GM19025 (cell line): ENCODE results near the gene AMIGO3.
"Not testable (repeated sequence)": the region's sequence is repeated elsewhere in the genome, so short reads cannot be mapped to it uniquely, and the experiment has no call there.

ENCODE experiments used
- ATAC-seq: cut with Tn5 transposase; IDR thresholded peaks from one replicate; pipeline ENCODE4 v1.9.1; 2021; ENCODE audit warnings: mild to moderate bottlenecking, low read depth, moderate library complexity; ENCODE audit not compliant: unreplicated experiment

AMIGO3 gene

GRCh38 chr3:49689908-49690624, 29.4 kb downstream of the AMIGO3 start:
- ATAC-seq = not testable (repeated sequence)

DNA sequence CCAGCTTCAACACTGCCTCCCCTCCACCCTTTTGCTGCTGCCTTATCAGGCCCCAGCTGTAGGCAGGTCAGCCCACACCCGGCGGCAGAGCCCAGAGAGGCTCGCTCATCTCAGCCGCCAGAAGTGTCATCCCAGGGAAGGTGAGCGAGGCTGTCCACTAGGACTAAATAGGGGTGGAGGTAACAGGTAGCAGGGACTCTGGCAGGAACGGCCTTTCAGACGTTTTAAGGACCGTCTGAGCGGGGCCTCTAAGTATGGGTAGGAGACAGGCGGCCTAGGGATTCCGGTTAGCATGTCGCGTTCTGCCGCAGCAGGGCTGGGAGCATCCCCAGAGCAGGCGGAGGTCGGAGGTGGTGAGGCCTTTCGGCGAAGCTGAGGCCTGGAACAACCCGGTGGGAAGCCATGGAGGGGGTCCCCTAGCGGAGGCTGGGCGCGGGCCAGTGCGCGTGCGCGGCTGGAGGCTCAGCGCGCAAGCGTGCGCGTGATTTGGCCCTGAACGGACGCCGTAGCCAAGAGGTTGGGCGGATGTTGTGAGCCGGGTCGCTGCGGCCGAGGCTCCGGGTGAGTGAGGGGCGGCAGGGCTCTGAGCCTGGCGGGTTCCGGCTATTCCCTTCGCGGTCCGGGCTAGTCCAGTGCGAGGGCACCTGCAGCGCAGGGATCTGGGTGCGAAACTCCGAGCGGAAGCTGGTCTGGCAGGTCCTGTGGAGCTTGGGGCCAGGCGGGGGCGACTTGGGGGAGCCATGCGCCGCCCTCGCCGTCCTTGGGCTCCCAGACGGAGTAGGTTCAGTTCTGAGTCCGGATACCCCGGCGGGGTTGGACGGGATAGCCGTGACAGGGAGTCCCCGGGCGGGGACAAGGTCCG, 30.2 kb downstream of the AMIGO3 start, which contains the start of the genes MST1 and RNF123:
Gene MST1 (minus strand): TSS at position 429 of the 862 bp plus-strand sequence. CDS start 783 bp downstream, outside the sequence.
Gene RNF123 (plus strand): TSS at position 512 of the 862 bp plus-strand sequence. CDS start 1,609 bp downstream, outside the sequence.
- peak; percentile 61 for ATAC-seq

- ATAC-seq = peak; percentile 9
Observed at GRCh38 chr3:49688338-49689045, 31.0 kb downstream of the AMIGO3 start.

DNA sequence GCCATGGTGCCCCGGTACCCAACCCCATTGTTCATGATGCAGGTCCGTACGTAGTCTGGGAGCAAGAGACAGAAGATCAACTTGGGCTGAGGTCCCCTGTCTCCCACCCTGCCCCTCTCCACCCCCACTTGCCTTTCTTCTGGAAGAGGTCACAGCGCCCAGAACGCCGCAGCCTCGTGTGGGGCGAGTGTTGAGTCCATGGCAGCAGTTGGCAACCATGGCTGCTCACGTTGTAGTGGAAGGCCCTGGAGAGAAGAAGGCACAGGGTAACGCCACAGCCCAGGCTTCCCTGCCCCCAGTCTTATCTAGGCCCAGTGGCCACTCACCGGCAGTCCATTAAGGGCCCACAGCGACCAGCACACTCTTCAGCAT, 32.1 kb downstream of the AMIGO3 start:
- ATAC-seq = not testable (repeated sequence)

DNA sequence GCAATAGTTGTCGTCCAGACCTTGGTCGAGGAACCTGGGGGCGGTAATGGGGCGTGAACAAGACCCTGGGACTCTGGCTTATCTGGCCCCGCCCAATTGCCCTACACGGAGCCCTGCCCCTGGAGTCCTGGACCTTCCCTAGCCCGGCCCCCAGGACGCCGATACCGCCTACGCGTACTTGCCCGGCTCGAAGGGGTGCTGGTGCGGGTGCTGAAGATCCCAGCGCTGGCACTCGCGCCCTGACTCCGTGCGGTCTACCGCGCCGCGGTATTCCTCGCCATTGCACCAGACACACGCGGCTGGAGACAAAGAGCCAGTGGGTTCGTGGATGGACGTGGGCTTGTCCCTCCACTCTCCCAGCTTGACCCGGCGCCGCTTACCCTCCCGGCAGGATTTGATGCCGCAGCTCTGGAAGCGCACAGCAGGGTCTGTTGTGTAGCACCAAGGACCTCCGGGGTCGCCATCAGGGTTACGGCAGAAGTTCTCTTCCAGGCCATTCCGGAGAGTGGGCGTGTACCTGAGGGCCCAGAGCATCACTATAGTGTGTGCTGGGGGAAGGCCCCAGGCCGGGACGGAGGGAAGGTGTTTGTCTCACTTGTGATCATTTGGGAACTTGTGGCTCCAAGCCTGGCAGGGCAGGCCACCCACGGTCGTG, 32.6 kb downstream of the AMIGO3 start:
- ATAC-seq = not testable (repeated sequence)

DNA sequence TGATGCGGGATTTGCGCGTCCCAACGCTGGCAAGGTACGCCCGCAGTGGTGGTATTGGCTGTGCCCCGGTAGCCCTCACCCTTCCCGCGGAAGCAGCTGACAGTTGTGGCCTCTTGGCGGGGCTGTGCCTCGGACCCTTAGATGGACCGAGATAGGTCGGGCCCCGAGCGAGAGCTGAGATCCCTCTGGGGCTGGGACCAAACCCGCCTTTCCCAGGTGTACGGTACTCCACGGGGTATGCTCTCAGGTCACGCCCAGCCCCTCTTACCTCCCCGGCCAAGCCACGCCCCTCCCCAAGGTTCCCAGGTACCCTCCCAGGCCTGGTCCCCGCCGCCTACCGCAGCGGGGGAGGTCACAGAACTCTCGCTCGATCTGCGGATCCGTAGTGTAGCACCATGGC, 33.1 kb downstream of the AMIGO3 start:
- not testable (repeated sequence) for ATAC-seq

- ATAC-seq = not testable (repeated sequence)
Observed at GRCh38 chr3:49685846-49686245, 33.6 kb downstream of the AMIGO3 start.

- not testable (repeated sequence) for ATAC-seq
Observed at GRCh38 chr3:49685103-49685502, 34.4 kb downstream of the AMIGO3 start.

DNA sequence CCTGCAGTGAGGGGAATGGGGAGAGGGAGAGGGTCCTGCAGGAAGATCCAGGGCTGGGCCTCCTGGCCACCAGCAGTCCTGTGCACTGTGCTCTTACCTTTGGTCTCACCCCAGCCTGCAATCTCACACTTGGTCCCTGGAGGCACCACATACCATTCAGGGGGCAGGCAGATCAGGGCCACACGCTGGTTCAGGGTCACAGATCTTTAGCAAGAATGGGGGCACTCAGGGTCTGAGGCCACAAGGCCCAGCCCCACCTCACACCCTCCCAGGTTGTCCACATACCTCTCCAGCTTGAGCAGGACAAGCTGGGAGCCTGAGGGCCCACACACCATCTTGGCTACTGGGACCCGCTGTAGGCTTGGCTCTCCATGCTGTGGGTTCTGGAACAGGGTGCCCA, 35.0 kb downstream of the AMIGO3 start:
- not testable (repeated sequence) for ATAC-seq

- no peak for ATAC-seq
Observed at GRCh38 chr3:49683162-49683561, 36.3 kb downstream of the AMIGO3 start.

DNA sequence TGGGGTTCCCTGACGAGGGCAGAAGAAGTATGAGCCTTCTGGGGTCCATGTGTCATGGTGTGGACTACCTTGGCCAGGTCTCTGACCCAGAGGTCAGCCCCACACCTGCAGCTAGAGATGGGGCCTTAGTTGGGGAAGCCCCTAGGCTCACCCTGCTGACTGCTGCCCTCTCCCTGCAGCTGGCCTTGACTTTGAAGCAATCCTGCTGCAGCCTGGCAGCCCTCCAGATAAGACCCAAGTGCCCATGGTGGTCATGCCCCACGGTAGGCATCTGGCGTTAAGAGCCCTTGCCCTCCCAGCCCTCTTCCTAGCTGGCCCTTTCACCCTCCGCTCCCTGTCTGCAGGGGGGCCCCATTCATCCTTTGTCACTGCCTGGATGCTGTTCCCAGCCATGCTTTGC, 37.9 kb downstream of the AMIGO3 start:
- ATAC-seq = no peak

- ATAC-seq = no peak
Observed at GRCh38 chr3:49681232-49681522, 38.3 kb downstream of the AMIGO3 start.

DNA sequence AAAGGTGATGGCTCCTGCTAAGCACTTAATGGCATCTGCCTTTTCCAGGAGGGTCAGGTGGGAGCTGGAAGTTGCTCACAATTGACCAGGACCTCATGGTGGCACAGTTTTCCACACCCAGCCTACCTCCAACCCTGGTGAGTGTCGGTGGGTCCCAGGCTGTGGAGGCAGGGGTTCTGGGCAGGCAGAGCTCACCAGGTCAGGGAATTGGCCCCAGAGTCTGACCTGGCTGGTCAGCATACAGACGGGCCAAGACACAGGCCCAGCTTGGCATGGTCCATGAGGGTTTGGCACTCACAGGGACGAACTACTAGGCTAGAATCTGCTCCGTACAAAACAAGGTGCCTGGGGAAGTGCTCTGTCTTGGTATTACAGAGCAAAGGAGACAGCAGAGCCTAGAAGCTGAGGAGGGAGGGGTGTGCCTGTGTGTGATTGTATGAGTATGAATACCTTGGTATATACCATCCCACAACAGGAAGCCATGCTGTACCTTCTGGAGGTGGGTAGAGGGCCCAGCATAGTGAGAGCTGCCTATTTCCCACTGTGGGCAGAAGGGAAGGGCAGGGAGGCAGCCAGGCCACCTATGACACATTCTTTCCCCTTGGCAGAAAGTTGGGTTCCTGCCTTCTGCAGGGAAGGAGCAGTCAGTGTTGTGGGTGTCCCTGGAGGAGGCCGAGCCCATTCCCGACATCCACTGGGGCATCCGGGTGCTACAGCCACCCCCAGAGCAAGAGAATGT, 38.8 kb downstream of the AMIGO3 start:
- no peak for ATAC-seq

- no peak for ATAC-seq
Observed at GRCh38 chr3:49675912-49676311, 43.6 kb downstream of the AMIGO3 start.

GRCh38 chr3:49674497-49674983, 44.9 kb downstream of the AMIGO3 start:
- peak; percentile 21 for ATAC-seq

DNA sequence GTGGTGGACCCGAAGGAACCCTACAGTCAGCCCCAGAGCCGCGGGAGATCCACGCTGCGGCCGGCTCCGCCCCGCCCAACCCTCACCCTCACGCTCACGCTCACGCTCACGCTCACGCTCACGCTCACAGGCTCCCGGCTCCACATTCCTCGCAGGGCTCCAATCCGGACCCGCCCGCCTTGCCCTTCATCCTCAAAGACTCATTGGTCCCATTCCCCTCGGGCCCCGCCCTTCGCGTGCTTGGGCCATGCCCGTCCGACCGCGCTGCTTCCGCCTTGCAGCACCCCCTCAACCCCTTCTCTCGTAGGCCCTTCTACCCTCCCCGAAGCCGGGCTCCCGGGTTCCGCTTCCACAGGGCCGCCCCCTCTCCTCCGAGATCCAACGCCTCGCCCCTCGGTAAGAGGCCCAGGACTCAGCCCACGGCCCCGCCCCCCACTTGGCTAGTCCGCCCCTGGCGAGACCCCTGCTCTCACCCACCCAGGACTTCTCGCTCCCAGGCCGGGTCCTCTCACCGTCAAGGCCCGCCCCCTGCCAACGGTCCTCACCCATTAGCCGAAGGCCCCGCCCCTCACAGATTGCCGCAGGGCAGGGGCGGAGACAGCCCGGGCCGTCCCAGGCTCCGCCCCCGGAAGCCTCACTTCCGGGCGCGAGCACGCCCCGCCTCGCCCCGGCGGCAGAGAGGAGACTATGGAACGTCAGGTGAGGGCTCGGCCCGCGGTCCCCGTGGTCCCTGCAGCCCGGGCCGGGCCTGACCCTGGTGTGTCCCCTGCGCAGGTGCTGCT, 45.6 kb downstream of the AMIGO3 start, which contains the start of gene APEH:
Gene APEH (plus strand): TSS at position 637 of the 782 bp plus-strand sequence. CDS start 51 bp downstream, at position 688.
- peak; percentile 70 for ATAC-seq

- ATAC-seq = no peak
Observed at GRCh38 chr3:49673121-49673714, 46.3 kb downstream of the AMIGO3 start.
